PFSK-1 (cell line): ENCODE data around the gene RALY.

ENCODE experiments used
- FOXP2 ChIP-seq: optimal IDR thresholded peaks from 2 replicates; pipeline ENCODE3; 2011; ENCODE audit warnings: borderline replicate concordance, control low read depth, inconsistent platforms; ENCODE audit not compliant: insufficient read depth; ENCODE audit errors: extremely low read length, extremely low read depth
- REST ChIP-seq, 2 experiments: IDR thresholded peaks; 2 replicates each; pipeline versions ENCODE4 v1.6.1 to v1.8.0; 2011 to 2012; ENCODE audit warnings: low read depth in 2 of 2, low read length in 2 of 2, control low read depth in 1 of 2, inconsistent platforms in 1 of 2, mild to moderate bottlenecking in 1 of 2, moderate library complexity in 1 of 2; ENCODE audit not compliant: insufficient read depth in 1 of 2
- TAF1 ChIP-seq: IDR thresholded peaks from 2 replicates; pipeline ENCODE4 v1.6.1; 2012; ENCODE audit warnings: low read length, control low read depth, borderline replicate concordance; ENCODE audit not compliant: insufficient read depth

- no peak for TF ChIP-seq REST (IDR thresholded peaks at IDR 0.05; ENCODE audit: insufficient read depth in 1 of 2, low read depth in 2 of 2, low read length in 2 of 2)
- no peak for TF ChIP-seq TAF1
- TF ChIP-seq FOXP2, result no peak
Observed at GRCh38 chr20:34045294-34045693, 51.6 kb downstream of the RALY start.
